ENCODE data around the gene APBA2.

The APBA2 gene

GRCh38 chr15:29127506-29128430 lies 242.0 kb downstream of the APBA2 start:
- DNase-seq = no peak

- no peak for DNase-seq
These were observed 242.9 kb downstream of the APBA2 start for GRCh38 chr15:29128671-29129070.

GRCh38 chr15:29129221-29129620 lies 243.4 kb downstream of the APBA2 start:
- no peak for DNase-seq

- no peak for DNase-seq
These were observed 244.2 kb downstream of the APBA2 start for GRCh38 chr15:29129926-29130325.

- no peak for DNase-seq
These were observed 244.7 kb downstream of the APBA2 start for GRCh38 chr15:29130476-29130875.

- DNase-seq = no peak
These were observed 245.4 kb downstream of the APBA2 start for GRCh38 chr15:29130951-29131839.

- DNase-seq = no peak
These were observed 246.2 kb downstream of the APBA2 start for GRCh38 chr15:29131840-29132420.

GRCh38 chr15:29132735-29133181 lies 247.0 kb downstream of the APBA2 start:
- no peak for DNase-seq

- DNase-seq = no peak
These were observed 247.5 kb downstream of the APBA2 start for GRCh38 chr15:29133321-29133720.

- no peak for DNase-seq
These were observed 248.0 kb downstream of the APBA2 start for GRCh38 chr15:29133791-29134190.

GRCh38 chr15:29134239-29134638 lies 248.5 kb downstream of the APBA2 start:
- no peak for DNase-seq

GRCh38 chr15:29134641-29135308 lies 249.0 kb downstream of the APBA2 start:
- DNase-seq = no peak

- no peak for DNase-seq
These were observed 249.5 kb downstream of the APBA2 start for GRCh38 chr15:29135309-29135657.

- DNase-seq = no peak
These were observed 250.2 kb downstream of the APBA2 start for GRCh38 chr15:29135702-29136646.

GRCh38 chr15:29138260-29138659 lies 252.5 kb downstream of the APBA2 start:
- no peak for DNase-seq

- DNase-seq = no peak
These were observed 253.3 kb downstream of the APBA2 start for GRCh38 chr15:29139072-29139471.

- peak in 1 of 2 experiments; percentile 65 for DNase-seq
These were observed 254.0 kb downstream of the APBA2 start for GRCh38 chr15:29139540-29140459.

- DNase-seq = no peak
These were observed 254.9 kb downstream of the APBA2 start for GRCh38 chr15:29140475-29141307.

Measured in NCI-H446 (cell line).